ENCODE results near the gene MCU.
"Not testable (repeated sequence)": the region's sequence is repeated elsewhere in the genome, so short reads cannot be mapped to it uniquely, and the experiment has no call there.

The MCU gene

GRCh38 chr10:72911758-72912157, 219.8 kb downstream of the MCU start:
- no peak for DNase-seq

- no peak for DNase-seq
Measured at GRCh38 chr10:72912736-72913135, 220.8 kb downstream of the MCU start.

GRCh38 chr10:72913287-72913686, 221.3 kb downstream of the MCU start:
- no peak for DNase-seq

GRCh38 chr10:72917201-72917600, 225.3 kb downstream of the MCU start:
- not testable (repeated sequence) for DNase-seq

- not testable (repeated sequence) for DNase-seq
Measured at GRCh38 chr10:72917803-72918332, 225.9 kb downstream of the MCU start.

- no peak for DNase-seq
Measured at GRCh38 chr10:72918352-72918751, 226.4 kb downstream of the MCU start.

- not testable (repeated sequence) for DNase-seq
Measured at GRCh38 chr10:72921147-72921683, 229.3 kb downstream of the MCU start.

- DNase-seq, result no peak
Measured at GRCh38 chr10:72924351-72924750, 232.4 kb downstream of the MCU start.

GRCh38 chr10:72925951-72926465, 234.1 kb downstream of the MCU start:
- DNase-seq, result no peak

GRCh38 chr10:72927485-72927884, 235.5 kb downstream of the MCU start:
- no peak for DNase-seq

GRCh38 chr10:72928798-72929197, 236.9 kb downstream of the MCU start:
- no peak for DNase-seq

- DNase-seq, result no peak
Measured at GRCh38 chr10:72930276-72930675, 238.3 kb downstream of the MCU start.

GRCh38 chr10:72932259-72933015, 240.5 kb downstream of the MCU start:
- DNase-seq, result no peak

GRCh38 chr10:72935361-72935760, 243.4 kb downstream of the MCU start:
- no peak for DNase-seq
